Duodenal mucosa (tissue), 2 donors: Measurements from ENCODE around the gene EXOSC5.
"Not testable (repeated sequence)": the region's sequence is repeated elsewhere in the genome, so short reads cannot be mapped to it uniquely, and the experiment has no call there.

ENCODE experiments used
- H3K27ac ChIP-seq: one replicate; pipeline ENCODE4 v1.7.0; 2013; ENCODE audit warnings: low read depth, low read length
- H3K27me3 ChIP-seq, 2 donors: one replicate each; pipeline ENCODE4 v1.7.0; 2013; ENCODE audit warnings: low read length in 2 of 2, control low read depth in 1 of 2; ENCODE audit not compliant: insufficient read depth in 2 of 2, control insufficient read depth in 1 of 2
- H3K36me3 ChIP-seq, 2 donors: one replicate each; pipeline ENCODE4 v1.7.0; 2013; ENCODE audit warnings: low read length in 2 of 2, control low read depth in 1 of 2; ENCODE audit not compliant: insufficient read depth in 2 of 2, control insufficient read depth in 1 of 2
- H3K4me1 ChIP-seq, 2 donors: one replicate each; pipeline ENCODE4 v1.7.0; 2013; ENCODE audit warnings: low read length in 2 of 2, control low read depth in 1 of 2; ENCODE audit not compliant: insufficient read depth in 2 of 2, control insufficient read depth in 1 of 2
- H3K4me3 ChIP-seq, 2 donors: one replicate each; pipeline ENCODE4 v1.7.0; 2013; ENCODE audit warnings: low read length in 2 of 2, low read depth in 1 of 2
- H3K9ac ChIP-seq, 2 donors: one replicate each; pipeline ENCODE4 v1.7.0; 2013; ENCODE audit warnings: low read length in 2 of 2, low read depth in 1 of 2
- H3K9me3 ChIP-seq, 2 donors: one replicate each; pipeline ENCODE4 v1.7.0; 2013; ENCODE audit warnings: low read length in 2 of 2, control low read depth in 1 of 2; ENCODE audit not compliant: control insufficient read depth in 1 of 2

EXOSC5 gene

GRCh38 chr19:41392775-41393174, 4.4 kb downstream of the EXOSC5 start:
- Histone ChIP-seq H3K4me3 (no peak overlapping the region), H3K27me3 (no peaks in the 10 kb centered on the region), H3K9ac (no peak overlapping the region), H3K36me3 (peaks cover 9 to 38% of the 10 kb centered on the region in 2 donors), H3K27ac (no peak overlapping the region), H3K4me1 (peaks cover 4 to 16% of the 10 kb centered on the region in 2 donors), H3K9me3 (no peaks in the 10 kb centered on the region)

GRCh38 chr19:41391618-41392017, 5.5 kb downstream of the EXOSC5 start:
- Histone ChIP-seq H3K27ac (no peak overlapping the region), H3K9me3 (no peaks in the 10 kb centered on the region), H3K36me3 (peaks cover 14 to 43% of the 10 kb centered on the region in 2 donors), H3K27me3 (no peaks in the 10 kb centered on the region), H3K9ac (no peak overlapping the region), H3K4me1 (peaks cover 4 to 11% of the 10 kb centered on the region in 2 donors), H3K4me3 (no peak overlapping the region)

- H3K27me3 ChIP-seq = no peaks in the 10 kb centered on the region
- no peak overlapping the region for H3K4me3 ChIP-seq
- H3K9ac ChIP-seq = no peak overlapping the region
- H3K9me3 ChIP-seq = no peaks in the 10 kb centered on the region
- H3K4me1 ChIP-seq = no peaks in the 10 kb centered on the region
- H3K36me3 ChIP-seq = peaks cover 14 to 41% of the 10 kb centered on the region in 2 donors
- H3K27ac ChIP-seq = no peak overlapping the region
Observed at GRCh38 chr19:41386442-41386841, 10.7 kb downstream of the EXOSC5 start.

- Histone ChIP-seq H3K27me3 (no peaks in the 10 kb centered on the region), H3K4me3 (no peak overlapping the region), H3K4me1 (no peaks in the 10 kb centered on the region), H3K9me3 (no peaks in the 10 kb centered on the region), H3K36me3 (peaks cover 5 to 20% of the 10 kb centered on the region in 2 donors), H3K27ac (no peak overlapping the region), H3K9ac (no peak overlapping the region)
Observed at GRCh38 chr19:41384351-41384750, 12.8 kb downstream of the EXOSC5 start.

- not testable (repeated sequence) for H3K36me3 ChIP-seq, H3K27ac ChIP-seq, H3K27me3 ChIP-seq, H3K4me3 ChIP-seq, H3K9ac ChIP-seq, H3K9me3 ChIP-seq, H3K4me1 ChIP-seq
Observed at GRCh38 chr19:41381536-41381935, 15.6 kb downstream of the EXOSC5 start.

GRCh38 chr19:41377977-41378709, 19.0 kb downstream of the EXOSC5 start:
- Histone ChIP-seq H3K4me3 (no peak overlapping the region), H3K9ac (no peak overlapping the region), H3K4me1 (peaks cover 5 to 9% of the 10 kb centered on the region in 2 donors), H3K9me3 (no peaks in the 10 kb centered on the region), H3K36me3 (no peaks in the 10 kb centered on the region), H3K27me3 (no peaks in the 10 kb centered on the region), H3K27ac (no peak overlapping the region)

GRCh38 chr19:41376998-41377365, 20.2 kb downstream of the EXOSC5 start:
- Histone ChIP-seq H3K4me3 (peak overlapping the region; percentile 63 to 80), H3K36me3 (no peaks in the 10 kb centered on the region), H3K27ac (no peak overlapping the region), H3K9ac (peak overlapping the region; percentile 18 to 60), H3K9me3 (no peaks in the 10 kb centered on the region), H3K4me1 (peaks cover 5 to 9% of the 10 kb centered on the region in 2 donors), H3K27me3 (no peaks in the 10 kb centered on the region)

- no peaks in the 10 kb centered on the region for H3K36me3 ChIP-seq
- no peaks in the 10 kb centered on the region for H3K9me3 ChIP-seq
- H3K27me3 ChIP-seq = no peaks in the 10 kb centered on the region
- H3K4me3 ChIP-seq = peak within 1 kb of the TSS; percentile 63 to 80
- H3K27ac ChIP-seq = no peak within 1 kb of the TSS
- peaks cover 5 to 9% of the 10 kb centered on the region in 2 donors for H3K4me1 ChIP-seq
- peak within 1 kb of the TSS; percentile 18 to 60 for H3K9ac ChIP-seq
Observed at GRCh38 chr19:41376241-41376997, 20.7 kb downstream of the EXOSC5 start, which contains the start of gene TMEM91. Gene TMEM91 (plus strand): TSS chr19:41376533. CDS start chr19:41378310, 1,777 bp downstream.

- H3K9ac ChIP-seq = no peak overlapping the region
- H3K27ac ChIP-seq = no peak overlapping the region
- H3K27me3 ChIP-seq = no peaks in the 10 kb centered on the region
Observed at GRCh38 chr19:41373993-41374392, 23.2 kb downstream of the EXOSC5 start.

GRCh38 chr19:41372501-41372900, 24.7 kb downstream of the EXOSC5 start:
- H3K9ac ChIP-seq = no peak overlapping the region
- H3K9me3 ChIP-seq = no peaks in the 10 kb centered on the region
- H3K27ac ChIP-seq = no peak overlapping the region
- no peak overlapping the region for H3K4me3 ChIP-seq
- no peaks in the 10 kb centered on the region for H3K27me3 ChIP-seq
- peaks cover 5 to 15% of the 10 kb centered on the region in 2 donors for H3K4me1 ChIP-seq
- H3K36me3 ChIP-seq = no peaks in the 10 kb centered on the region

More at GRCh38 chr19:41373993-41374392, 23.2 kb downstream of the EXOSC5 start:
- Histone ChIP-seq H3K4me3 (no peak overlapping the region), H3K4me1 (peaks cover 5 to 9% of the 10 kb centered on the region in 2 donors), H3K36me3 (no peaks in the 10 kb centered on the region), H3K9me3 (no peaks in the 10 kb centered on the region)
